ENCODE measurements around the gene CYP24A1.

DNA sequence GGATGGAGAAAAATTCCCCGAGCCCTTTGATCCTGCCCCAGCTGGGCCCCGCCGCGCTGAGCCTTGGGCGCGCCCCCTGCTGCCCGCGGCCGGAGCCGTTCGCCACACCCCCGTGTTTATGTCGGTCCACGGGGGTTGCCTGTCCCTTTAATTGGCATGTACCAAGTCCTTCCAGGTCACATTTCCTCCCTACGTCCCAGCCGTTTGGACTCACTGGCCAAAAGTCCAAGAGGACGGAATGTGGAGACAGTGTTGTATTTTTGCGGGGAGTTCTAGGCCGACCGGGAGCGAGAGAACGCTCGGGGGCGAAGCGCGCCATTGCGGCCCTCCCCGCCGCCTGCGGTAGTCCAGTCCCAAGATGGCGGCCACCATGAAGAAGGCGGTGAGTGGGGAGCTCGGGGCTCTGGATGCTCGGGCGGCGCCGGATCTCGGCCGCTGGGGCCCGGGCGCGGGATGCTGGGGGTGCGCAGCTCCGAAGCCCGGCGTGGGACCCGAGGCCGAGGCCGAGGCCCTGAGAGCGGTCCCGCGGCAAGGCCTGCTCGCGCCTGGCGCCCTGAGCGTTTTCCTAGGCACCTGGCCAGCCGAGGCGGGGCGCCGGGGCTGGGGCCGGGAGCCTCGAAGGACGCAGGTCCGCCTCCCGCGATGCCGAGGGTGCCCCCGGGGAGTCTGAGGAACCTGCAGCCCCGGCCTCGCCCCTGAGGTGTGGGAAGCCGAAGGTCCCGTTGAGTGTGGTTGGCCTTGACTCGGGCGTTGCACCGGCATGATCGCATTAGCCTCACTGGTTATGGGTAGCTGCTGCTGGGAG lies 34.2 kb upstream of the CYP24A1 start, which contains the start of gene PFDN4:
- TF ChIP-seq, protein P1, sequence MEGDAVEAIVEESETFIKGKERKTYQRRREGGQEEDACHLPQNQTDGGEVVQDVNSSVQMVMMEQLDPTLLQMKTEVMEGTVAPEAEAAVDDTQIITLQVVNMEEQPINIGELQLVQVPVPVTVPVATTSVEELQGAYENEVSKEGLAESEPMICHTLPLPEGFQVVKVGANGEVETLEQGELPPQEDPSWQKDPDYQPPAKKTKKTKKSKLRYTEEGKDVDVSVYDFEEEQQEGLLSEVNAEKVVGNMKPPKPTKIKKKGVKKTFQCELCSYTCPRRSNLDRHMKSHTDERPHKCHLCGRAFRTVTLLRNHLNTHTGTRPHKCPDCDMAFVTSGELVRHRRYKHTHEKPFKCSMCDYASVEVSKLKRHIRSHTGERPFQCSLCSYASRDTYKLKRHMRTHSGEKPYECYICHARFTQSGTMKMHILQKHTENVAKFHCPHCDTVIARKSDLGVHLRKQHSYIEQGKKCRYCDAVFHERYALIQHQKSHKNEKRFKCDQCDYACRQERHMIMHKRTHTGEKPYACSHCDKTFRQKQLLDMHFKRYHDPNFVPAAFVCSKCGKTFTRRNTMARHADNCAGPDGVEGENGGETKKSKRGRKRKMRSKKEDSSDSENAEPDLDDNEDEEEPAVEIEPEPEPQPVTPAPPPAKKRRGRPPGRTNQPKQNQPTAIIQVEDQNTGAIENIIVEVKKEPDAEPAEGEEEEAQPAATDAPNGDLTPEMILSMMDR (conservative IDR thresholded peaks at IDR 0.05), result peak; percentile 97
- TF ChIP-seq ZFX (IDR thresholded peaks at IDR 0.05), result peak; percentile 96
